HG02678 (cell line): ENCODE measurements around the gene PRLH.
A peak's percentile ranks its signal among the peaks of the same experiment; 100 is the strongest.
"Not testable (repeated sequence)": the region's sequence is repeated elsewhere in the genome, so short reads cannot be mapped to it uniquely, and the experiment has no call there.

Experiments used
- ATAC-seq: cut with Tn5 transposase; IDR thresholded peaks from one replicate; pipeline ENCODE4 v1.9.1; 2021; ENCODE audit warnings: mild to moderate bottlenecking, moderate library complexity; ENCODE audit not compliant: unreplicated experiment

PRLH gene

GRCh38 chr2:237599465-237600110 is 33.2 kb downstream of the PRLH start:
- ATAC-seq, result no peak

GRCh38 chr2:237600205-237600846 is 34.0 kb downstream of the PRLH start:
- ATAC-seq, result no peak

- no peak for ATAC-seq
These were observed 35.2 kb downstream of the PRLH start for GRCh38 chr2:237601453-237602116.

DNA sequence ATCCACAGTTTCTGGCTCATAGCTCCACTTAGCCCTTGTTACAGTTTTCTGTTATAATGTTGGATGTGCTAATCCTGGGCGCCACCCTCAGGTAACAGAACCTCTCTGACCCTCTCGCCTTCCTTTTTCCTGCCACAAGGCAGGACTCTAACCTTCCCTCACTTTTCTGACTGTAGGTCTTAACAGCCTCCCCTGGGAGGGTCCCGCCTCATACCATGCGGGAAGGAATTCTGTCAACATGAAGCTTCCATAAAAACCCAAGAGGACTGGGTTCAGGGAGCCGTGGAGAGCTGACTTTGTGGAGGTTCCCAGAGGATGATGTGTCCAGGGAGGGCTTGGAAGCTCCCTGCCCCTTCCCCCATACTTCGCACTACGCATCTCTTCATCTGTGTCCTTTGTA is 36.0 kb downstream of the PRLH start:
- ATAC-seq, result no peak

- no peak for ATAC-seq
These were observed 36.8 kb downstream of the PRLH start for GRCh38 chr2:237603049-237603717.

GRCh38 chr2:237603718-237604362 is 37.5 kb downstream of the PRLH start:
- ATAC-seq, result peak; percentile 69

DNA sequence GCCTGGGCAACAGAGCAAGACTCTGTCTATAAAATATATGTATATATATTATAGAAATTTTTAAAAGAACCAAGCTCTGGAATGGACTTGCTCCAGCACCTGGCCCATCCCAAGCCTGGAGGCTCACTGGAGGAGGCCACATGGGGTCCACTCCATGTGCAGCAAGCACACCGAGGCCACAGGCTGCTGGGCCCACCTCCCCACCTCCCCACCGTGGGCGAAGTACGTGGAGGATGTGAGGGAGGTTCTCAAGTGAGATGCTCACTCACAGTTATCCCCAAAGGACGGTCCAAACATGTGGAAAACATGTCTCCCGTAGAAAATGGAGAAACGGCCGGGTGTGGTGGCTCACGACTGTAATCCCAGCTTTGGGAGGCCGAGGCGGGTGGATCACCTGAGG is 38.0 kb downstream of the PRLH start:
- ATAC-seq, result no peak

DNA sequence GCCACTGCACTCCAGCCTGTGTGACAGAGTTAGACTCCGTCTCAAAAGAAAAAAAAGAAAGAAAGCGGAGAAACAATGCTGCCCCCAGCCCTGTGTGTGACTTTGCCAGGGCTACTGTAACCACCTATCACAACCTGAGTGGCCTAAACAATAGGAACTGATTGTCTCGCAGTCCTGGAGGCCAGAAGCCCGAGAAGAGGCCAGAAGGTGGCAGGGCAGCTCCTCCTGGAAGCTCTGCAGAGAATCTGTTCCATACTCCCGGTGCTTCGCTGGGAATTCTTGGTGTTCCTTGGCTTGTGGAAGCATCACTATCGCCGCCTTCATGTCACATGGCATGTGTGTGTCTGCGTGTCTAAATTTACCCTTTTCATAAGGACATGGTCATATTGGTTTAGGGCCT is 38.6 kb downstream of the PRLH start:
- no peak for ATAC-seq

- not testable (repeated sequence) for ATAC-seq
These were observed 40.1 kb downstream of the PRLH start for GRCh38 chr2:237606522-237606921.

- no peak for ATAC-seq
These were observed 46.4 kb downstream of the PRLH start for GRCh38 chr2:237612527-237613357.

- no peak for ATAC-seq
These were observed 47.3 kb downstream of the PRLH start for GRCh38 chr2:237613679-237614078.

DNA sequence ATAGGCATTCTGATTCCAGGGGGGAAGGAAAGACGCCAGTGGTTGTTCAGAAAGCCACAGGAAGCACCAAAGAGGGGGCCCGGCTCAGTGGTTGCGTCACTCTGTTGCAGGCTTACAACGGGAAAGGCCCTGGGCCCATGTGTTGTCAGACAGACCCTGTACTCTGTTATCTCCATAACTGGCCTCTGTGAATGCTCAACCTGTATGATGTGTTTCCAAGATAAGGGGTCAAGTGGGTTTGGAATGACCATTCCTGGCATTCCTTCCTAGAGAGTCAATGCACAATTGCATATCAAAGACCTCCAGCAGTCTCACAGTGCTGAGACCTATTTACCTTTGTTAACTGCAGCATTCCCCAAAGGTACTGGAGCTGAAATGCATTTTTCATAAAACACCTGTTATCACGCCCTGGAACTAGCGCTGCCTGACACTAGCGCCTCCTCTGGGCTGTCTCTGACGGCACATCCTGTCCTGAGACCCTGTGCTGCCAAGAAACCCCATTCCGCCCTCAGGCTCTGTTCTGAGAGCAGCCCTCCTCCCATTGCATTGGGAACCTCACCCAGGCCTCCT is 47.9 kb downstream of the PRLH start:
- ATAC-seq, result no peak

- no peak for ATAC-seq
These were observed 49.4 kb downstream of the PRLH start for GRCh38 chr2:237615631-237616249.

DNA sequence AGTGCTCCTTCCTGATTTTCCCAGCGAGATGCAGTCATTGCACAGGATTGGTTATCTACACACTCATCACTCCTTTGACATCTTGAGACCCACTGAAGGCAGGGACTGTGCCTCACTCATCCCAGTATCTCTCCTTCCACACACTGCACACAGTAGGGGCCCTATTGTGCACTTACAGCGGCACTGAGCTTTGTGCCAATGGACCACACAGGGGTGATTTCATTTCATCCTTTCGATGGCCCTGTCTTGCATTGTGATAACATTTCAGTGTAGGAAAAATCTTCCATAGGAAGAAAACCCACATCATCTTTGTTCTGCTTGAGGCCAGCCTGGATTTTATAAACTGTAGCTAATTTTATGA is 50.0 kb downstream of the PRLH start:
- no peak for ATAC-seq
